Measurements from ENCODE around the gene IQGAP2.

GRCh38 chr5:76675364-76675763, 272.3 kb downstream of the IQGAP2 start:
- TF ChIP-seq POLR2A (IDR thresholded peaks at IDR 0.05), result no peak
- TF ChIP-seq CTCF (IDR thresholded peaks at IDR 0.05), result no peak
- no peak for TF ChIP-seq POLR2AphosphoS5 (IDR thresholded peaks at IDR 0.05)
- TF ChIP-seq EP300 (IDR thresholded peaks at IDR 0.05; ENCODE audit: low read depth), result no peak

All from transverse colon (tissue), 4 donors.